Kidney (tissue), 14 donors: ENCODE measurements around the gene ETF1. TPM values are rescaled to one million over a fixed set of nuclear protein-coding genes. Genes with fewer than 3 reads are reported as not detected.

Source experiments
- DNase-seq, 5 donors: peaks; one replicate each; pipeline ENCODE4 v3.0.0-alpha.2; 2013 to 2020
- FAIRE-seq: peaks from 2 replicates; lab custom pipeline; 2012; peaks lifted over from hg19 to GRCh38; lab: Jason Lieb, UNC
- H3K27ac ChIP-seq, 2 donors: one replicate each; pipeline ENCODE4 v1.7.0; 2013; ENCODE audit warnings: low read depth in 2 of 2, low read length in 2 of 2, inconsistent platforms in 1 of 2
- H3K27me3 ChIP-seq: one replicate; pipeline ENCODE4 v1.7.1; 2013; ENCODE audit warnings: low read length, inconsistent platforms; ENCODE audit not compliant: control insufficient read depth, insufficient read depth
- H3K36me3 ChIP-seq, 3 donors: one replicate each; pipeline versions ENCODE4 v1.7.0 to v1.7.1; 2013; ENCODE audit warnings: low read length in 3 of 3, control low read depth in 1 of 3, inconsistent platforms in 1 of 3; ENCODE audit not compliant: insufficient read depth in 3 of 3, control insufficient read depth in 2 of 3
- H3K4me1 ChIP-seq, 3 donors: one replicate each; pipeline versions ENCODE4 v1.7.0 to v1.7.1; 2013; ENCODE audit warnings: low read length in 3 of 3, inconsistent platforms in 1 of 3, low read depth in 1 of 3; ENCODE audit not compliant: control insufficient read depth in 2 of 3, insufficient read depth in 2 of 3
- H3K4me3 ChIP-seq, 3 donors: one replicate each; pipeline versions ENCODE4 v1.7.0 to v1.8.1; 2013; ENCODE audit warnings: low read length in 3 of 3, control low read depth in 1 of 3, inconsistent platforms in 1 of 3
- H3K9ac ChIP-seq, 3 donors: one replicate each; pipeline versions ENCODE4 v1.7.0 to v1.7.1; 2013; ENCODE audit warnings: low read length in 3 of 3, control low read depth in 1 of 3, inconsistent platforms in 1 of 3
- H3K9me3 ChIP-seq, 3 donors: one replicate each; pipeline versions ENCODE4 v1.7.0 to v1.7.1; 2013; ENCODE audit warnings: low read length in 3 of 3, control low read depth in 1 of 3, inconsistent platforms in 1 of 3; ENCODE audit not compliant: control insufficient read depth in 2 of 3, insufficient read depth in 1 of 3
- CTCF ChIP-seq: IDR thresholded peaks from 3 replicates; pipeline ENCODE4 v1.5.1; 2012; ENCODE audit warnings: mild to moderate bottlenecking, moderate library complexity, borderline replicate concordance; ENCODE audit not compliant: insufficient read depth; ENCODE audit errors: extremely low read depth
- intact Hi-C: fragments of 100-400 bp; cut with DNase I; formaldehyde crosslinking; loops from one replicate; pipeline ENCODE4 v1.11.1; 2022
- polyA plus RNA-seq: library from polyadenylated mRNA; stranded (reverse); fragments of 350-450 nt; fragmentation: Illumina TruSeq; extraction: RNeasy Lipid Tissue Mini Kit (QIAGEN cat#74804); gene quantifications from one replicate; pipeline ENCODE4 v1.2.3, GENCODE V29; 2014; ENCODE audit warnings: low read depth, low replicate concordance; ENCODE audit not compliant: insufficient read depth
- total RNA-seq: library from RNA; stranded (reverse); fragmentation: NEBNext Ultra II Directional; extraction: Animal tissue kit (Norgen Biotek cat#: 25700); gene quantifications from one replicate; pipeline ENCODE4 v1.2.1, GENCODE V29; 2021
- donor health status: control.
- donor health status: control.
- donor health status: control.
- donor health status: control.
- donor health status: control.
- donor health status: DM: yes; HTN: yes; CAD: no.
- donor health status: Normal renal cell carcinoma (clear cell type).

ETF1 gene
- total and polyA plus RNA-seq, 2 donors from 2014 or later, result 37.5 to 85.6 TPM

GRCh38 chr5:138564242-138564641 lies 21.2 kb upstream of the ETF1 start:
- FAIRE-seq (no peak), DNase-seq (no peak)
- no peaks in the 10 kb centered on the region for H3K27me3 ChIP-seq
- no peak overlapping the region for H3K4me3 ChIP-seq
- no peaks in the 10 kb centered on the region for H3K9me3 ChIP-seq
- no peak overlapping the region for H3K27ac ChIP-seq
- peaks cover 13 to 59% (median 42%) of the 10 kb centered on the region in 3 donors for H3K36me3 ChIP-seq
- H3K4me1 ChIP-seq, result peaks cover 2 to 11% (median 8%) of the 10 kb centered on the region in 3 donors
- no peak for TF ChIP-seq CTCF
- H3K9ac ChIP-seq, result no peak overlapping the region
- intact Hi-C loops, result no loop called here

- Histone ChIP-seq H3K9me3 (no peaks in the 10 kb centered on the region), H3K4me1 (peaks cover 2 to 8% (median 6%) of the 10 kb centered on the region in 3 donors), H3K27me3 (no peaks in the 10 kb centered on the region), H3K36me3 (peaks cover 12 to 59% (median 43%) of the 10 kb centered on the region in 3 donors), H3K27ac (no peak overlapping the region), H3K9ac (peak overlapping the region in 1 of 3 donors; percentile 12), H3K4me3 (no peak overlapping the region)
- no peak for FAIRE-seq
- intact Hi-C loops, result no loop called here
- no peak for DNase-seq
- TF ChIP-seq CTCF, result no peak
Observed at GRCh38 chr5:138563340-138564118, 20.5 kb upstream of the ETF1 start.

GRCh38 chr5:138560971-138561370 lies 17.9 kb upstream of the ETF1 start:
- Histone ChIP-seq H3K4me1 (peaks cover 0 to 2% (median 0%) of the 10 kb centered on the region in 3 donors), H3K4me3 (no peak overlapping the region), H3K9me3 (no peaks in the 10 kb centered on the region), H3K36me3 (peaks cover 20 to 63% (median 61%) of the 10 kb centered on the region in 3 donors), H3K27me3 (no peaks in the 10 kb centered on the region), H3K27ac (no peak overlapping the region), H3K9ac (no peak overlapping the region)
- TF ChIP-seq CTCF, result no peak
- intact Hi-C loops, result no loop called here
- DNase-seq, result no peak
- FAIRE-seq, result no peak
